ENCODE data around the gene ZC3H7A.

Gene ZC3H7A

DNA sequence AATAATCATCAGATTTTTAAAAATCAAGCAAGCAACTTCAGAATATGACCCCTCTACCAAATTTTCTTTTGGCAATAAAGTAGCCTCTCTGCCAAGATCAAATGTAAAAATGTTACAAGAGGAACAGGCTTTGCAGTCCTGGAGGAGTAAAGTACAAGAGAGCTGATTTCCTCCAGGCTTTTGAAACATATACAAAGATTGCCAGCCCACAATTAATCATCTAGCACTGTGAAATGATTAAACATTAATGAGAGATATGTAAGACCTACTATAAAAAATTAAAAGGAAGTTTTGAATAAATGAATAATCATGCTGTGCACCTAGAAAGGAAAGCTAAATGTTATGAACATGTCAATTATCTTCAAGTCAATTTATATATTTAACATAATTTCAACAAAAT lies 80.7 kb downstream of the ZC3H7A start:
- no peak overlapping the region for H3K4me3 ChIP-seq (ENCODE audit: low read depth, low read length)
- DNase-seq (ENCODE audit: low read depth), result no peak

DNA sequence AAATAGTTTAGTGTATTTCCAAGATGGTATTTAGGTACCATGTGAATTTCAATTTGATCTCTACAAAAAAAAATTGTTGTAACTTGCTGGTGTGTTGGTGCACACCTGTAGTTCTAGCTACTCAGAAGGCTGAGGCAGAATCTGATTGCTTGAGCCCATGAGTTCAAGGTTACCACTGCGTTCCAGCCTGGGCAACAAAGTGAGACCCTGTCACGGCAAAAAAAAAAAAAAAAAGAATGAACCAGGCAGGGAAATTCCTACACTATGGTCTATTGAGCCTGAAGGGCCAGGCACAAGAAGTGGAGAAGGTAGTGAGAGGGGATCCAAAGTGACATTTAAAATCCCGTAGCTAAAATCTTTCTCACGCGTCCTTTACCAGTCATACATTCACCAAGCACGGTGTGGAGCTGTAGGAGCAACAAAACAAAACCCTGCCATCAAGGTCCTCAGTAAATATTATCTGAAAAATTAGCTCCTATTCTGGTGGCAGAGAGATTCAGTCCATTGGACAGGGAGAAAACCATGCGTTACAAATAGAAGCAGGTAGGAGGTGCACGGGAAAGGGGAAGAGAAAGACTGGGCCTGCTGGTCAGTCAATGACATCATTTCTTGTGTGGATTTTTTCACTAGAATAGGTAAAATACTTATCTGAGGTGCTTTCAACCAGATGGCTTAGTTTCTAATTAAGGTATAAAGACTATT lies 81.7 kb downstream of the ZC3H7A start:
- no peak overlapping the region for H3K4me3 ChIP-seq (ENCODE audit: low read depth, low read length)
- no peak for DNase-seq (ENCODE audit: low read depth)

DNA sequence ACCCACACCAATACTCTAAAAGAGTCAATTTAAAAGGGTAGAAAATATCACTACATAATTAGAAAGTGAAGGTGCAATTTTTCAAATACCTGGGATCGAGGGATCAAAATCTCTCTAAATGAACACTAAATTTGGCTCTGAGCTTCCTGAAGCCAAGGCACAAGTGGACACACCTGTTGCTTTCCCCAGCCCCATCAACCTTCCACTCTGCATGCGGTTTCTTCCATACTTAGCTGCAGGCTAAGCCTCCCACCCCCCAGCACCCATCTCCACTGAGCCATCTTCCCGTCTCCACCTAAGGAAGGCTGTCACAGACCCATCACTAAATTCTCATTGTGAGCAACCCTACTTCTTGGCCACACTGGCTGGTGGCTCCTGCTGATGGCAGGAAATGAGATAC lies 84.9 kb downstream of the ZC3H7A start:
- no peak overlapping the region for H3K4me3 ChIP-seq (ENCODE audit: low read depth, low read length)
- DNase-seq (ENCODE audit: low read depth), result no peak

DNA sequence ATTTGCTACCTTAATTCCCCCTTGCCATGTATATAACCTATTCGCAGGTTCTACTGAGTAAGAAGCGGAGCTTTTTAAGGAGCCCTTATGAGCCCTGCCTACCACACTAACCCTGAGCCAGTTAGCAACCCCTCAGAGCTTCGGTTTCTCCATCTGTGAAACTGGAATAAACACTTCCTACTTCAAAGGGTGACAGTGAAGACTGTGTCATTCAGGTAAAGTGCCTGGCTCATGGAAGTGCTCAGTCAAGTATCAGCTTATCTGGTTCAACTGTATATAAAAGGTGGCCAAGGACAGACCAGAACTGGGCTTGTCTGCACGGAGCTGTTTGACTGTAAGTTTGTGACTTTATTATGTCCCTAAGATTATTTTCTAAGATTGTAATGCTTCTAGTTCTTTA lies 85.4 kb downstream of the ZC3H7A start:
- H3K4me3 ChIP-seq (ENCODE audit: low read depth, low read length), result no peak overlapping the region
- DNase-seq (ENCODE audit: low read depth), result no peak

DNA sequence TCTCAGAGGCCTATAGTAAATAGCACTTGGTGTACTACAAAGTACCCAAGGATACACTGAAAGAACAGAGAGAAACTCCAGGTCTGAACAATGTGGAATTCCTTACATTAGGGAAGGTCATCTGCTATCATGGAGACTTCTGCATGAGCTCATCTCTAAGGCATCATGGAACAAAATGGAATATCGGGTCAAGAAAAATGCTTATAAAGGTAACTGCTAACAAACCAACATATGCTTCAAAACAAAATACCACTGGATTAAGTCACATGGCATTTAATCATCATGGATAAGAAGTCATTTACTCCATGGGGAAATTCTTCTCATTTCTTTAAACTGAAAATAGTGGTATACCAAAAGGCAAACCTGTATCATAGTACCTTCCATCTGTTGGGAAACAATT lies 88.6 kb downstream of the ZC3H7A start:
- H3K4me3 ChIP-seq (ENCODE audit: low read depth, low read length), result no peak overlapping the region
- no peak for DNase-seq (ENCODE audit: low read depth)

DNA sequence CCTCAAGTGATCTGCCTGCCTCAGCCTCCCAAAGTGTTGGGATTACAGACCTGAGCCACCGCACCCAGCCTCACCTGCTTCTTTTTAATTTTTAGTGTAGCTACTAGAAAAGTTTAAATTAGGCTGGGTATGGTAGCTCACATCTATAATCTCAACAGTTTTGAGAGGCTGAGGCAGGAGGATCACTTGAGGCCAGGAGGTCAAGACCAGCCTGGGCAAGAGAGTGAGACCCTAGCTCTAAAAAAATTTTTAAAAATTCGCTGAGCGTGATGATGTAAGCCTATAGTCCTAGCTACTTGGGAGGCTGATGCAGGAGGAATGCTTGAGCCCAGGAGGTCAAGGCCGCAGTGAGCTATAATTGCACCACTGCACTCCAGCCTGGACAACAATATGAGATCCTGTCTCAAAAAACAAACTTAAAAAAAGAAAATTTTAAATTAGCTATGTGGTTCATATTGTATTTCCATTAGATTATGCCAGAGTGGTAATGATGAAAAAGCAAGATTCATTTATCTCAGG lies 89.3 kb downstream of the ZC3H7A start:
- no peak overlapping the region for H3K4me3 ChIP-seq (ENCODE audit: low read depth, low read length)
- no peak for DNase-seq (ENCODE audit: low read depth)

DNA sequence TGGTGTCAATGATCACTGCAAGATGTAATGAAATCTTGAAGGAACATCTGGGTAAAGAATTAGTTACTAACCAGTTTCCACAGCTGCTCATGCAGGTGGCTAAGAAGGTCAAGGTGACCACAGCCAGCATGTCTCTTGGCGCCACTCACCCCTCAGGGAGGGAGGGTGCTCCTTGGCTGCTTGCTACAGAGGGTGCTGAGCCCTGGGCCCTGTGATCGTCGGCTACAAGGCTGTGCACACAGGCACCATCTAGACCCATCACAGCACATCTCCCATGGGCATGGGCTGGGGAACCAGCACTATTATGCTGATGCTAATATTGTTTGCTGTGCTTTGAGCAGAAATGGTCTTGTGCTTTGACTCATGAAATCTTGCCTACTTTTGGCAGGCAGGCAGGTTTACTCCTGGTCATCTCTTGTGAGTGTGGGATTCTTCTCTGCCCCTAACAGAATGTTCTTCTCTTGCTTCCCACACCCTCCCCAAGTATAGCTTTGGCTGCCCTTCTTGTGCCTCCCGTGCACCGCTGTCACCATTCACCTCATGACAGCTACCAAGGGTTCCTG lies 90.8 kb downstream of the ZC3H7A start:
- no peak for DNase-seq (ENCODE audit: low read depth)
- no peak overlapping the region for H3K4me3 ChIP-seq (ENCODE audit: low read depth, low read length)

DNA sequence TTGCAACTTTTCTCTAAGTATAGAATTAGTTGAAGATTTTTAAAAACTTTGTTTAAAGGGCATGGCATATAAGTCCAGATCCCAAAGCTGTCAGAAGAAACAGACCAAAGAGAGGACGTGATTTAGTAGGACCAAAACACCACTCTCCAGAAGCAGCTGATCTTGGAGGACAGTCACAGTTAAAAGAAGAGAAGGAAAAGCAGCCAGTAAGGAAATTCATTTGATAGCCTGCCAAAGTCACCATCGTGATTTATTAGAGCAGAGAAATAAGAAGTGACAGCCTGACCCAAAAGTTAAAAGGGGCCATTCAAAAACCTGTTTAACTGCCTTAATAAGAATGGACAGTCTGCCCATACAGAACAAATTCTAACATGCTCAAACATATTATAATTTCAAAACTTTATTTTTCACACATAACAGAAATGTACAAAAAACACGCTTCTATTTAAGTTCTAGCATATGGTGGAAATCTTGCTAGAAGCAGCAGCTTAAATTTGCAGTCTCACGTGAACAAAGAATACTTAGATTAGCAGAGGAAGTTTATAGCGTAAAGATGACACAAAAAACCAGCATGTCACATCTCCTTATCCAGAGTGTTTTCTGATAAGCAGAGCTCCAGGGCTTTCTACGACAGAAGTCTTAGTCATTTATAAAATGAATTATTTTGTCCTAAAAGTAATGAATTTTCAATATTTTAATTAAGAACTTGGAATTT lies 91.6 kb downstream of the ZC3H7A start:
- no peak for DNase-seq (ENCODE audit: low read depth)

More for the DNA sequence above, 91.6 kb downstream of the ZC3H7A start:
- no peak overlapping the region for H3K4me3 ChIP-seq (ENCODE audit: low read depth, low read length)

All from skeletal muscle cell (primary cell).